HL-60 (cell line): ENCODE data around the gene SOX21.

Experiments used
- SPI1 ChIP-seq: IDR thresholded peaks from 2 replicates; pipeline ENCODE4 v1.6.1; 2012; ENCODE audit warnings: low read depth, mild to moderate bottlenecking, borderline replicate concordance
- TF ChIP-seq, protein P1 (sequence below): IDR thresholded peaks from 2 replicates; pipeline ENCODE4 v1.6.1; 2012; ENCODE audit warnings: low read depth; ENCODE audit not compliant: insufficient replicate concordance
- TF ChIP-seq, protein P2 (sequence below): IDR thresholded peaks from one replicate; pipeline ENCODE4 v1.5.1; 2011; ENCODE audit warnings: low read length, control low read depth, inconsistent platforms; ENCODE audit not compliant: insufficient read depth

DNA sequence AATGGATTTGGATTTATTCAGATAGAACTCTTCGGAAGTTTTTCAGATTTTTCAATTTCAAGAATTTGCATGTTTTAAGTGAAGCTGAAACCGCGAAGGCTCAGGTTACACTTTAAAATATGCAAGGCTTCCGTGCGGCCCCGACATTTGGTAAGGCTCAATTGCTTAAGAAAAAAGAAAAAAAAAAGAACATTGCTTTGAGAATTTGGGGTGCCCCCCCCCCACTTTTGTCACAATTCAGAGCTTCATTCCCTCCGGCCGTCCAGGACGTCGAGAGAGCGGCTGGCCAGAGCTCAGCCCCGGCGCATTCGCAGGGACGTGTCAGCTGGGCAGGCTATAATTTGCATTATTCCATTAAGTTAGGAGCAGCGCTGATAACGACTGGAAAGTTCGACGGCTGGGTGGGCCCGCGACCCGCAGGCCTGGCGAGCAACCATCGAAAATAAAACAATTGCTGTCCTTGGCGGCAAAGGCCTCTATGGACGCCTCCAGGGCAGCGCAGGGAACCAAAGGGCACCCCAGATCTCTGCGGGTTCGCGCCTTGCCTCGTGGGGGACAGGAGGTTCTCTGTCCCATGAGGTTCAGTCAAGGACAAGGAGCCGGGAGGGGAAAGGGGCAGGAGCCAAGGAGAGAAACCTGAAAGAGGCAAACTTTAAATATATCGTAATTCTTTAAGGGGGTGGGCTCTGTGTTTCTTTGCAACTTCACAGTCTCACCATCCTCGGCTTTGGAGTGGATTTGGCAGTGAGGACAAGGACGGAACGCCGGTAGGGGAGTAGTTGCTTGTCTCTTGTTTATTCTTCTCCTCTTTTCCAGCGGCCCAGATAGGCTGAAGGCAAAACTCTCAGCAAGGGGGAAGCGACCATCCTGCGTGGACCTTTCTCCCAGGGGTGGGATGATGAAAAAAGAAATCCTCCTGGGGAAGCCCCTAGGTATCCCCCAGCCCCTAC is 7.0 kb downstream of the SOX21 start:
- TF ChIP-seq, protein P1, sequence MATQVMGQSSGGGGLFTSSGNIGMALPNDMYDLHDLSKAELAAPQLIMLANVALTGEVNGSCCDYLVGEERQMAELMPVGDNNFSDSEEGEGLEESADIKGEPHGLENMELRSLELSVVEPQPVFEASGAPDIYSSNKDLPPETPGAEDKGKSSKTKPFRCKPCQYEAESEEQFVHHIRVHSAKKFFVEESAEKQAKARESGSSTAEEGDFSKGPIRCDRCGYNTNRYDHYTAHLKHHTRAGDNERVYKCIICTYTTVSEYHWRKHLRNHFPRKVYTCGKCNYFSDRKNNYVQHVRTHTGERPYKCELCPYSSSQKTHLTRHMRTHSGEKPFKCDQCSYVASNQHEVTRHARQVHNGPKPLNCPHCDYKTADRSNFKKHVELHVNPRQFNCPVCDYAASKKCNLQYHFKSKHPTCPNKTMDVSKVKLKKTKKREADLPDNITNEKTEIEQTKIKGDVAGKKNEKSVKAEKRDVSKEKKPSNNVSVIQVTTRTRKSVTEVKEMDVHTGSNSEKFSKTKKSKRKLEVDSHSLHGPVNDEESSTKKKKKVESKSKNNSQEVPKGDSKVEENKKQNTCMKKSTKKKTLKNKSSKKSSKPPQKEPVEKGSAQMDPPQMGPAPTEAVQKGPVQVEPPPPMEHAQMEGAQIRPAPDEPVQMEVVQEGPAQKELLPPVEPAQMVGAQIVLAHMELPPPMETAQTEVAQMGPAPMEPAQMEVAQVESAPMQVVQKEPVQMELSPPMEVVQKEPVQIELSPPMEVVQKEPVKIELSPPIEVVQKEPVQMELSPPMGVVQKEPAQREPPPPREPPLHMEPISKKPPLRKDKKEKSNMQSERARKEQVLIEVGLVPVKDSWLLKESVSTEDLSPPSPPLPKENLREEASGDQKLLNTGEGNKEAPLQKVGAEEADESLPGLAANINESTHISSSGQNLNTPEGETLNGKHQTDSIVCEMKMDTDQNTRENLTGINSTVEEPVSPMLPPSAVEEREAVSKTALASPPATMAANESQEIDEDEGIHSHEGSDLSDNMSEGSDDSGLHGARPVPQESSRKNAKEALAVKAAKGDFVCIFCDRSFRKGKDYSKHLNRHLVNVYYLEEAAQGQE, result no peak
- TF ChIP-seq, protein P2, sequence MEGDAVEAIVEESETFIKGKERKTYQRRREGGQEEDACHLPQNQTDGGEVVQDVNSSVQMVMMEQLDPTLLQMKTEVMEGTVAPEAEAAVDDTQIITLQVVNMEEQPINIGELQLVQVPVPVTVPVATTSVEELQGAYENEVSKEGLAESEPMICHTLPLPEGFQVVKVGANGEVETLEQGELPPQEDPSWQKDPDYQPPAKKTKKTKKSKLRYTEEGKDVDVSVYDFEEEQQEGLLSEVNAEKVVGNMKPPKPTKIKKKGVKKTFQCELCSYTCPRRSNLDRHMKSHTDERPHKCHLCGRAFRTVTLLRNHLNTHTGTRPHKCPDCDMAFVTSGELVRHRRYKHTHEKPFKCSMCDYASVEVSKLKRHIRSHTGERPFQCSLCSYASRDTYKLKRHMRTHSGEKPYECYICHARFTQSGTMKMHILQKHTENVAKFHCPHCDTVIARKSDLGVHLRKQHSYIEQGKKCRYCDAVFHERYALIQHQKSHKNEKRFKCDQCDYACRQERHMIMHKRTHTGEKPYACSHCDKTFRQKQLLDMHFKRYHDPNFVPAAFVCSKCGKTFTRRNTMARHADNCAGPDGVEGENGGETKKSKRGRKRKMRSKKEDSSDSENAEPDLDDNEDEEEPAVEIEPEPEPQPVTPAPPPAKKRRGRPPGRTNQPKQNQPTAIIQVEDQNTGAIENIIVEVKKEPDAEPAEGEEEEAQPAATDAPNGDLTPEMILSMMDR, result no peak
- no peak for TF ChIP-seq SPI1
